Measurements from ENCODE around the gene ATP2B1.

ATP2B1 gene

GRCh38 chr12:89573051-89573810 is 135.4 kb downstream of the ATP2B1 start:
- no peak for TF ChIP-seq ZFX (IDR thresholded peaks at IDR 0.05)
- TF ChIP-seq CTCF (conservative IDR thresholded peaks at IDR 0.05), result no peak
- H3K27ac ChIP-seq, result no peak overlapping the region

- TF ChIP-seq ZFX (IDR thresholded peaks at IDR 0.05) (no peak), CTCF (conservative IDR thresholded peaks at IDR 0.05) (no peak)
- H3K27ac ChIP-seq, result no peak overlapping the region
Measured at GRCh38 chr12:89571491-89572195, 137.0 kb downstream of the ATP2B1 start.

- TF ChIP-seq CTCF (conservative IDR thresholded peaks at IDR 0.05) (no peak), ZFX (IDR thresholded peaks at IDR 0.05) (no peak)
Measured at GRCh38 chr12:89568484-89568883, 140.2 kb downstream of the ATP2B1 start.

GRCh38 chr12:89567691-89568239 is 140.9 kb downstream of the ATP2B1 start:
- TF ChIP-seq ZFX (IDR thresholded peaks at IDR 0.05) (no peak), CTCF (conservative IDR thresholded peaks at IDR 0.05) (no peak)
- no peak overlapping the region for H3K27ac ChIP-seq

More at GRCh38 chr12:89568484-89568883, 140.2 kb downstream of the ATP2B1 start:
- H3K27ac ChIP-seq, result no peak overlapping the region

GRCh38 chr12:89566615-89567014 is 142.0 kb downstream of the ATP2B1 start:
- no peak overlapping the region for H3K27ac ChIP-seq
- no peak for TF ChIP-seq ZFX (IDR thresholded peaks at IDR 0.05)
- no peak for TF ChIP-seq CTCF (conservative IDR thresholded peaks at IDR 0.05)

GRCh38 chr12:89565002-89565401 is 143.6 kb downstream of the ATP2B1 start:
- TF ChIP-seq ZFX (IDR thresholded peaks at IDR 0.05) (no peak), CTCF (conservative IDR thresholded peaks at IDR 0.05) (no peak)

GRCh38 chr12:89559753-89560152 is 148.9 kb downstream of the ATP2B1 start:
- no peak for TF ChIP-seq ZFX (IDR thresholded peaks at IDR 0.05)
- no peak for TF ChIP-seq CTCF (conservative IDR thresholded peaks at IDR 0.05)
- no peak overlapping the region for H3K27ac ChIP-seq

More at GRCh38 chr12:89565002-89565401, 143.6 kb downstream of the ATP2B1 start:
- no peak overlapping the region for H3K27ac ChIP-seq
